ENCODE measurements around the gene TREML1. TPM values are rescaled to one million over a fixed set of nuclear protein-coding genes. Genes with fewer than 3 reads are reported as not detected.

The TREML1 gene
- total RNA-seq, 4 donors from 2014 or later, result not detected

DNA sequence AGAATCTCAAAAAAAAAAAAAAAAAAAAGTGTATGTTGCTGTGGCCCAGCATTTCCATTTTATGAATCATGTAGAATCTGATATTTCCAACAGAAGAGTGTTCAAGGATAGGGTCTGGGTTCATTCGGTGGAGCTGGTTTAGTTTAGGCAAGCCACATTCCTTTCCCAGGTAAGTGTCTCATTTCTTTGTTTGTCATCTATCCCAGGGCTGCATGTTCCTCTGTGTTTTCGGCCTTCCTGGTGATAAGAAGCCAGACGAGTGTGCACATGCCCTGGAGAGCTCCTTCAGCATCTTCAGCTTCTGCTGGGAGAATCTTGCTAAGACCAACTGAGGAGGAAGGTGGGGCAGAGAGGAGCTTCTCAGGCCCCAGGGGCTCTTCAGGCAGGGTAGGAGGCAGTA lies 43.1 kb downstream of the TREML1 start:
- no peak for DNase-seq
- no peak for TF ChIP-seq POLR2A (IDR thresholded peaks at IDR 0.05)
- TF ChIP-seq, protein P1, sequence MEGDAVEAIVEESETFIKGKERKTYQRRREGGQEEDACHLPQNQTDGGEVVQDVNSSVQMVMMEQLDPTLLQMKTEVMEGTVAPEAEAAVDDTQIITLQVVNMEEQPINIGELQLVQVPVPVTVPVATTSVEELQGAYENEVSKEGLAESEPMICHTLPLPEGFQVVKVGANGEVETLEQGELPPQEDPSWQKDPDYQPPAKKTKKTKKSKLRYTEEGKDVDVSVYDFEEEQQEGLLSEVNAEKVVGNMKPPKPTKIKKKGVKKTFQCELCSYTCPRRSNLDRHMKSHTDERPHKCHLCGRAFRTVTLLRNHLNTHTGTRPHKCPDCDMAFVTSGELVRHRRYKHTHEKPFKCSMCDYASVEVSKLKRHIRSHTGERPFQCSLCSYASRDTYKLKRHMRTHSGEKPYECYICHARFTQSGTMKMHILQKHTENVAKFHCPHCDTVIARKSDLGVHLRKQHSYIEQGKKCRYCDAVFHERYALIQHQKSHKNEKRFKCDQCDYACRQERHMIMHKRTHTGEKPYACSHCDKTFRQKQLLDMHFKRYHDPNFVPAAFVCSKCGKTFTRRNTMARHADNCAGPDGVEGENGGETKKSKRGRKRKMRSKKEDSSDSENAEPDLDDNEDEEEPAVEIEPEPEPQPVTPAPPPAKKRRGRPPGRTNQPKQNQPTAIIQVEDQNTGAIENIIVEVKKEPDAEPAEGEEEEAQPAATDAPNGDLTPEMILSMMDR (IDR thresholded peaks at IDR 0.05), result no peak
- H3K36me3 ChIP-seq, result peaks cover 0 to 3% of the 10 kb centered on the region in 2 donors
- 66 to 88% methylated on average over 3 of the region's 3 CpGs for WGBS, 2 donors
- no peaks in the 10 kb centered on the region for H3K27me3 ChIP-seq
- H3K4me3 ChIP-seq (replicated peaks in 1 of 3), result no peak overlapping the region
- intact Hi-C loops (cut with DNase I), result no loop called here
- H3K4me1 ChIP-seq, result peaks cover 0 to 11% of the 10 kb centered on the region in 2 donors
- no peaks in the 10 kb centered on the region for H3K9me3 ChIP-seq
- no peak overlapping the region for H3K27ac ChIP-seq

DNA sequence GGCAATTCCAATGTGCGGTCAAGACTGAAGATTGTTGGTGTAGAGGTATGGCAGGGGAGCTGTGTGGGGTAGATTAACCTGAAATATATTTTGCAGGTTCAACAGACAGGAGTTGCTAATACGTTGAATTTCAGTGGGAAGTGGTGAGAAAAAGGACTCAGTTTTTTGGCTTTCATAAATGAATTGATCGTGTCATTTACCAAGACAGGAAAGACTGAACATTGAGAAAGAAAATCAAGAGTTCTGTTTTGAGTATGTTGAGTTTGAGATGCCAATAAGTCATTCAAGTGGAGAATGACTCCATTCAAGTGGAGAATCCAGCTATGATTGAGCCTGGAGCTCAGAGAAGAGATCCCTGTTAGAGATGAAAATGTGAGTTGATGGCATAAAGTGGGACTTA lies 50.3 kb downstream of the TREML1 start:
- WGBS, 2 donors, result 73 to 75% methylated on average over 3 of the region's 3 CpGs
- Histone ChIP-seq H3K4me1 (peaks cover 0 to 7% of the 10 kb centered on the region in 2 donors), H3K36me3 (peaks cover 0 to 6% of the 10 kb centered on the region in 2 donors), H3K4me3 (replicated peaks in 1 of 3) (no peak overlapping the region), H3K27ac (no peak overlapping the region), H3K9me3 (no peaks in the 10 kb centered on the region), H3K27me3 (no peaks in the 10 kb centered on the region)
- no peak for DNase-seq
- TF ChIP-seq, protein P1 (IDR thresholded peaks at IDR 0.05), result no peak
- no peak for TF ChIP-seq POLR2A (IDR thresholded peaks at IDR 0.05)
- intact Hi-C loops (cut with DNase I), result no loop called here

DNA sequence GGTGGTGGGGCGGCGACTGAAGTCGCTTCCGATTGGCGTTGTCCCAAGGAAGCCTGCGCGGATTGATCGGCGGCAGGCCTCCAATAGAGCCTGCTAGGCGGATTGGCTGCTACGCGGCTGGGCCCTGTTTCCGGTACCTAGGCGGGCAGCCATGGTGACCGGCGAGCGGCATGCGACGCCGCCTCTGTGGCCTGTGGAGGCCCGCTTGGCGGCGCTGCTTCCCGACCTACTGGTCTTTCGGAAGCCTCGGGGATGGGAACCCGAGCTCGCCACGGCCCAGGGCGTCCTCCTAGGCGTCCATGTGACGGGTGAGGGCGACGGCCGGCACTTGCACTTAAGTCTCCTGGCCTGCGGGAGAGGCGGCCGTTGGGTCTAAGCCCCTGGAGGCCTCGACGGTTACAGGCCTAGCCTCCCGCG lies 53.3 kb downstream of the TREML1 start:
- no peak for DNase-seq
- intact Hi-C loops (cut with DNase I), result no loop called here
- WGBS, 2 donors, result 82 to 84% methylated on average over 31 to 32 of the region's 42 CpGs

More for the DNA sequence above, 53.3 kb downstream of the TREML1 start:
- H3K36me3 ChIP-seq, result peaks cover 16 to 23% of the 10 kb centered on the region in 2 donors
- H3K9me3 ChIP-seq, result no peaks in the 10 kb centered on the region
- H3K27ac ChIP-seq, result no peak overlapping the region
- TF ChIP-seq POLR2A (IDR thresholded peaks at IDR 0.05), result no peak
- TF ChIP-seq, protein P1 (IDR thresholded peaks at IDR 0.05), result no peak
- H3K4me1 ChIP-seq, result peaks cover 7 to 14% of the 10 kb centered on the region in 2 donors
- H3K27me3 ChIP-seq, result no peaks in the 10 kb centered on the region
- no peak overlapping the region for H3K4me3 ChIP-seq (replicated peaks in 1 of 3)

Other genes starting within 250 kb of the TREML1 start
- gene UNC5CL, start 115.1 kb downstream of the TREML1 start, total RNA-seq, result 1 to 10 TPM in 3 of 4 donors, under 1 TPM in 1; 0.93 to 3.6 (median 2.0) TPM
- not detected for gene TSPO2, start 111.9 kb downstream of the TREML1 start, total RNA-seq
- not detected for gene APOBEC2, start 101.1 kb downstream of the TREML1 start, total RNA-seq
- gene OARD1, start 82.0 kb downstream of the TREML1 start, total RNA-seq, result 10 to 100 TPM; 23.6 to 31.7 (median 25.4) TPM
- 10 to 100 TPM; 31.8 to 40.3 (median 36.0) TPM for gene NFYA, start 81.4 kb downstream of the TREML1 start, total RNA-seq
- gene TREM2, start 8.8 kb upstream of the TREML1 start, total RNA-seq, result 1 to 10 TPM in 3 of 4 donors, not detected in 1; 1.0 to 4.1 (median 1.7) TPM
- not detected for gene TREML2, start 46.8 kb upstream of the TREML1 start, total RNA-seq
- gene TREML4, start 74.0 kb upstream of the TREML1 start, total RNA-seq, result not detected
- gene TREM1, start 132.3 kb upstream of the TREML1 start, total RNA-seq, result 1 to 10 TPM in 2 of 4 donors, under 1 TPM in 1, not detected in 1; 0.63 to 4.5 (median 1.0) TPM
- gene NCR2, start 181.3 kb upstream of the TREML1 start, total RNA-seq, result not detected